Stimulated activated naive CD8-positive, alpha-beta T cell treated with anti-CD3 and anti-CD28 coated beads, Interleukin-15, amount 100 ng/mL, for 72 hours (primary cell): ENCODE measurements around the gene SPATA13.
A peak's percentile ranks its signal among the peaks of the same experiment; 100 is the strongest.
"Not testable (repeated sequence)": the region's sequence is repeated elsewhere in the genome, so short reads cannot be mapped to it uniquely, and the experiment has no call there.

ENCODE experiments used
- ATAC-seq: fragments of 150-1000 bp; cut with Tn5 transposase; 2 replicates; pipeline ENCODE4 v1.10.0; 2021; ENCODE audit warnings: mild to moderate bottlenecking, moderate library complexity
- DNase-seq, 2 donors: peaks; one replicate each; pipeline ENCODE4 v3.0.0; 2021 to 2022
- H3K27ac Mint-ChIP-seq, 2 donors: one replicate each; pipeline ENCODE4 v1.8.0; 2022; ENCODE audit warnings: mild to moderate bottlenecking in 2 of 2, mixed read lengths in 2 of 2, moderate library complexity in 2 of 2
- H3K27me3 Mint-ChIP-seq: one replicate; pipeline ENCODE4 v1.8.0; 2022; ENCODE audit warnings: mixed read lengths
- H3K4me1 Mint-ChIP-seq: one replicate; pipeline ENCODE4 v1.8.0; 2022; ENCODE audit warnings: mild to moderate bottlenecking, mixed read lengths
- H3K4me3 Mint-ChIP-seq, 2 donors: one replicate each; pipeline ENCODE4 v1.8.0; 2022; ENCODE audit warnings: mild to moderate bottlenecking in 2 of 2, mixed read lengths in 2 of 2, moderate library complexity in 1 of 2
- H3K9me3 Mint-ChIP-seq, 2 donors: one replicate each; pipeline ENCODE4 v1.8.0; 2022; ENCODE audit warnings: mixed read lengths in 2 of 2

Gene SPATA13

GRCh38 chr13:24192811-24193162 is 32.3 kb downstream of the SPATA13 start:
- Mint-ChIP-seq H3K9me3 (no peaks in the 10 kb centered on the region), H3K4me1 (peaks cover 29% of the 10 kb centered on the region), H3K4me3 (no peak overlapping the region), H3K27ac (no peak overlapping the region), H3K27me3 (no peaks in the 10 kb centered on the region)
- ATAC-seq (no peak), DNase-seq (no peak)

GRCh38 chr13:24194447-24194846 is 33.9 kb downstream of the SPATA13 start:
- Mint-ChIP-seq H3K27ac (no peak overlapping the region), H3K4me3 (no peak overlapping the region), H3K27me3 (no peaks in the 10 kb centered on the region), H3K4me1 (peaks cover 24% of the 10 kb centered on the region), H3K9me3 (no peaks in the 10 kb centered on the region)
- ATAC-seq (no peak), DNase-seq (no peak)

GRCh38 chr13:24195626-24196025 is 35.1 kb downstream of the SPATA13 start:
- Mint-ChIP-seq H3K27ac (no peak overlapping the region), H3K9me3 (no peaks in the 10 kb centered on the region), H3K4me3 (no peak overlapping the region), H3K27me3 (no peaks in the 10 kb centered on the region), H3K4me1 (peaks cover 24% of the 10 kb centered on the region)
- DNase-seq, result no peak
- ATAC-seq, result no peak

GRCh38 chr13:24196593-24197197 is 36.2 kb downstream of the SPATA13 start:
- H3K4me1 Mint-ChIP-seq, result peaks cover 24% of the 10 kb centered on the region
- H3K4me3 Mint-ChIP-seq, result no peak overlapping the region
- H3K9me3 Mint-ChIP-seq, result no peaks in the 10 kb centered on the region
- no peak overlapping the region for H3K27ac Mint-ChIP-seq
- no peaks in the 10 kb centered on the region for H3K27me3 Mint-ChIP-seq
- ATAC-seq (no peak), DNase-seq (no peak)

- no peak overlapping the region for H3K27ac Mint-ChIP-seq
- H3K4me3 Mint-ChIP-seq, result no peak overlapping the region
Measured at GRCh38 chr13:24199016-24199415, 38.5 kb downstream of the SPATA13 start.

GRCh38 chr13:24202215-24202614 is 41.7 kb downstream of the SPATA13 start:
- H3K4me3 Mint-ChIP-seq, result no peak overlapping the region
- peaks cover 43% of the 10 kb centered on the region for H3K4me1 Mint-ChIP-seq
- no peaks in the 10 kb centered on the region for H3K9me3 Mint-ChIP-seq

More at GRCh38 chr13:24199016-24199415, 38.5 kb downstream of the SPATA13 start:
- no peak for DNase-seq
- Mint-ChIP-seq H3K9me3 (no peaks in the 10 kb centered on the region), H3K27me3 (no peaks in the 10 kb centered on the region), H3K4me1 (peaks cover 23% of the 10 kb centered on the region)
- no peak for ATAC-seq

GRCh38 chr13:24203273-24203672 is 42.8 kb downstream of the SPATA13 start:
- DNase-seq, result no peak
- no peak for ATAC-seq
- H3K4me1 Mint-ChIP-seq, result peaks cover 46% of the 10 kb centered on the region
- no peaks in the 10 kb centered on the region for H3K27me3 Mint-ChIP-seq
- peak overlapping the region; percentile 43 to 60 for H3K4me3 Mint-ChIP-seq
- no peaks in the 10 kb centered on the region for H3K9me3 Mint-ChIP-seq
- peak overlapping the region in 1 of 2 donors; percentile 28 for H3K27ac Mint-ChIP-seq

More at GRCh38 chr13:24202215-24202614, 41.7 kb downstream of the SPATA13 start:
- Mint-ChIP-seq H3K27ac (no peak overlapping the region), H3K27me3 (no peaks in the 10 kb centered on the region)
- DNase-seq (no peak), ATAC-seq (no peak)

- H3K9me3 Mint-ChIP-seq, result no peaks in the 10 kb centered on the region
- DNase-seq (no peak), ATAC-seq (peak; percentile 96)
Measured at GRCh38 chr13:24203811-24204210, 43.3 kb downstream of the SPATA13 start.

GRCh38 chr13:24205076-24205475 is 44.6 kb downstream of the SPATA13 start:
- Mint-ChIP-seq H3K4me1 (peaks cover 61% of the 10 kb centered on the region), H3K27ac (peak overlapping the region in 1 of 2 donors; percentile 35)
- not testable (repeated sequence) for H3K27me3 Mint-ChIP-seq, ATAC-seq, DNase-seq, H3K9me3 Mint-ChIP-seq, H3K4me3 Mint-ChIP-seq

More at GRCh38 chr13:24203811-24204210, 43.3 kb downstream of the SPATA13 start:
- Mint-ChIP-seq H3K4me3 (peak overlapping the region; percentile 58 to 60), H3K27me3 (no peaks in the 10 kb centered on the region), H3K4me1 (peaks cover 51% of the 10 kb centered on the region), H3K27ac (peak overlapping the region; percentile 27 to 28)

GRCh38 chr13:24207841-24208667 is 47.5 kb downstream of the SPATA13 start:
- peaks cover 0 to 6% of the 10 kb centered on the region in 2 donors for H3K9me3 Mint-ChIP-seq
- H3K4me1 Mint-ChIP-seq, result peaks cover 65% of the 10 kb centered on the region
- no peak overlapping the region for H3K4me3 Mint-ChIP-seq
- ATAC-seq (no peak), DNase-seq (no peak)
- H3K27ac Mint-ChIP-seq, result peak overlapping the region in 1 of 2 donors; percentile 75
- no peaks in the 10 kb centered on the region for H3K27me3 Mint-ChIP-seq

- no peak for DNase-seq
- no peak overlapping the region for H3K4me3 Mint-ChIP-seq
Measured at GRCh38 chr13:24209138-24209537, 48.6 kb downstream of the SPATA13 start.

GRCh38 chr13:24212254-24212653 is 51.7 kb downstream of the SPATA13 start:
- Mint-ChIP-seq H3K9me3 (peaks cover 0 to 6% of the 10 kb centered on the region in 2 donors), H3K4me3 (no peak overlapping the region), H3K27me3 (no peaks in the 10 kb centered on the region), H3K4me1 (peaks cover 67% of the 10 kb centered on the region), H3K27ac (no peak overlapping the region)
- ATAC-seq, result no peak
- no peak for DNase-seq

More at GRCh38 chr13:24209138-24209537, 48.6 kb downstream of the SPATA13 start:
- ATAC-seq, result no peak
- H3K9me3 Mint-ChIP-seq, result peaks cover 0 to 6% of the 10 kb centered on the region in 2 donors
- H3K27me3 Mint-ChIP-seq, result no peaks in the 10 kb centered on the region
- peaks cover 59% of the 10 kb centered on the region for H3K4me1 Mint-ChIP-seq
- no peak overlapping the region for H3K27ac Mint-ChIP-seq

GRCh38 chr13:24212674-24213073 is 52.2 kb downstream of the SPATA13 start:
- ATAC-seq, result no peak
- DNase-seq, result no peak
- H3K27ac Mint-ChIP-seq, result peak overlapping the region in 1 of 2 donors; percentile 51
- H3K27me3 Mint-ChIP-seq, result no peaks in the 10 kb centered on the region
- peaks cover 0 to 6% of the 10 kb centered on the region in 2 donors for H3K9me3 Mint-ChIP-seq
- no peak overlapping the region for H3K4me3 Mint-ChIP-seq
- H3K4me1 Mint-ChIP-seq, result peaks cover 70% of the 10 kb centered on the region

GRCh38 chr13:24213932-24214331 is 53.4 kb downstream of the SPATA13 start:
- Mint-ChIP-seq H3K27me3 (no peaks in the 10 kb centered on the region), H3K4me1 (peaks cover 62% of the 10 kb centered on the region), H3K9me3 (peaks cover 0 to 6% of the 10 kb centered on the region in 2 donors), H3K27ac (no peak overlapping the region), H3K4me3 (no peak overlapping the region)
- ATAC-seq (no peak), DNase-seq (no peak)

GRCh38 chr13:24214528-24214927 is 54.0 kb downstream of the SPATA13 start:
- H3K27ac Mint-ChIP-seq, result no peak overlapping the region
- H3K27me3 Mint-ChIP-seq, result no peaks in the 10 kb centered on the region
- no peak overlapping the region for H3K4me3 Mint-ChIP-seq
- no peak for ATAC-seq
- DNase-seq, result no peak
- H3K9me3 Mint-ChIP-seq, result peaks cover 0 to 4% of the 10 kb centered on the region in 2 donors
- H3K4me1 Mint-ChIP-seq, result peaks cover 59% of the 10 kb centered on the region

- no peaks in the 10 kb centered on the region for H3K9me3 Mint-ChIP-seq
- H3K4me1 Mint-ChIP-seq, result peaks cover 58% of the 10 kb centered on the region
- peak; percentile 35 for ATAC-seq
- no peaks in the 10 kb centered on the region for H3K27me3 Mint-ChIP-seq
- H3K4me3 Mint-ChIP-seq, result no peak overlapping the region
- no peak for DNase-seq
- H3K27ac Mint-ChIP-seq, result no peak overlapping the region
Measured at GRCh38 chr13:24215126-24215525, 54.6 kb downstream of the SPATA13 start.
